ENCODE results near the gene VHLL.

Gene VHLL

DNA sequence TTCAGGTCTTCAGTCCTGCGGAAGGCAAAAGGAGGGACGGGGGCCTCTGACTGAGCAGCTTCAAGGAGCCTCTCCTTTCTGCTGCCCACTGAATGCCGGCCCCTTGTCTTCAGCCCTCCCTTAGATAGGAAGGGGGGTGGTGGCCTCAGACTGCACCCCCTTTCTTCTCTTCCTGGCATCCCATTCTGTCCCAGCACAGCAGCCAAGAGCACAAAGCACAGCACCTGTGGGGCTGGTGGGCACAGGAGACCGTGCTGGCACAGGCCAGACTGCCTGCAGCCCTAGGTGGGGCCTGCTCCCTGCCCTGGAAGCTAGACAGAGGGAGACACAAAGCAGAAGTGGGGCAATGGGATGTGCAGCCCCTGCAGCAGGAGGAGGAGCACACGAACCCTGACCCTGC is 49.5 kb downstream of the VHLL start:
- DNase-seq: no peak

Data from NCI-H446 (cell line).